GM18502 (cell line): ENCODE measurements around the gene PEX6.
A peak's percentile ranks its signal among the peaks of the same experiment; 100 is the strongest.

Experiments
- ATAC-seq: cut with Tn5 transposase; IDR thresholded peaks from one replicate; pipeline ENCODE4 v1.9.1; 2021; ENCODE audit warnings: mild to moderate bottlenecking; ENCODE audit not compliant: unreplicated experiment, poor library complexity

PEX6 gene

GRCh38 chr6:42938987-42939809 is 39.8 kb downstream of the PEX6 start:
- no peak for ATAC-seq

DNA sequence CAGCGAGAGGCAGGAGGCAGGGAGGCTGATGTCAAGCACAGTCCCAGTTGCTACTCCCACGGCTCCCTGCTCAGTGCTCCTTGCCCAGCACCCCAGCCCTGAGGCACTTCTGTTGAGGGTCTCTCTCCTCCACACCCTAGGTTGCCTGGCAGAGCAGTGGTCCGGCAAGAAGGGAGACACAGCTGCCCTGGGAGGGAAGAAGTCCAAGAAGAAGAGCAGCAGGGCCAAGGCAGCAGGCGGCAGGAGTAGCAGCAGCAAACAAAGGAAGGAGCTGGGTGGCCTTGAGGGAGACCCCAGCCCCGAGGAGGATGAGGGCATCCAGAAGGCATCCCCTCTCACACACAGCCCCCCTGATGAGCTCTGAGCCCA is 40.6 kb downstream of the PEX6 start:
- ATAC-seq = no peak

- no peak for ATAC-seq
Measured at GRCh38 chr6:42937548-42938427, 41.2 kb downstream of the PEX6 start.

- no peak for ATAC-seq
Measured at GRCh38 chr6:42936398-42936797, 42.6 kb downstream of the PEX6 start.

- ATAC-seq = no peak
Measured at GRCh38 chr6:42935322-42935721, 43.7 kb downstream of the PEX6 start.

GRCh38 chr6:42933205-42933604 is 45.8 kb downstream of the PEX6 start:
- ATAC-seq = no peak

GRCh38 chr6:42932412-42932811 is 46.6 kb downstream of the PEX6 start:
- no peak for ATAC-seq

DNA sequence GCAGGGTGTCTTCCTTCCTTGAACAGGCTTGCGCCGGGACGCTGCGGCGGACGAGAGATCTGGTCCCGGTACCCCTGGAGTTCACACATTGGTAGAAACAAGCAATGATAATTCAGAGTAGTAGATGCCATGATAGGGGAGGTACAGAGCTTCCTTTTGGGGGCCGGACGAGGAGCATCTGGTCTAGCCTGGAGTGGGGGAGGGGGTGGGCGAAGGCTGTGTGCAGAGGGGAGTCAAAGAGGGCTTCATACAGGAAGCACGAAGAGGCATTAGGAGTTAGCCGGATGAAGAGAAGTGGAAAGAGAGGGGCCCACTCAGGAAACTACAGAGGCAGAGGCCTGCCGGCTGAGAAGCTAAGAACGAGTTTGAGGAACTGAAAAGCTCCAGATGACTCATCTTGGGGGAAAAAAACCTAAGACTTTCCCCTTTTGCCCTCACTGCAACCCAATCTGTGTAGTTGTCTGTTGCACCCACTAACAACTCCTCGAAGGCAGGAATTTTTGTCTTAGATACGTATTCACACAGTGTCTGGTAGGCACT is 49.1 kb downstream of the PEX6 start:
- ATAC-seq = peak; percentile 58

DNA sequence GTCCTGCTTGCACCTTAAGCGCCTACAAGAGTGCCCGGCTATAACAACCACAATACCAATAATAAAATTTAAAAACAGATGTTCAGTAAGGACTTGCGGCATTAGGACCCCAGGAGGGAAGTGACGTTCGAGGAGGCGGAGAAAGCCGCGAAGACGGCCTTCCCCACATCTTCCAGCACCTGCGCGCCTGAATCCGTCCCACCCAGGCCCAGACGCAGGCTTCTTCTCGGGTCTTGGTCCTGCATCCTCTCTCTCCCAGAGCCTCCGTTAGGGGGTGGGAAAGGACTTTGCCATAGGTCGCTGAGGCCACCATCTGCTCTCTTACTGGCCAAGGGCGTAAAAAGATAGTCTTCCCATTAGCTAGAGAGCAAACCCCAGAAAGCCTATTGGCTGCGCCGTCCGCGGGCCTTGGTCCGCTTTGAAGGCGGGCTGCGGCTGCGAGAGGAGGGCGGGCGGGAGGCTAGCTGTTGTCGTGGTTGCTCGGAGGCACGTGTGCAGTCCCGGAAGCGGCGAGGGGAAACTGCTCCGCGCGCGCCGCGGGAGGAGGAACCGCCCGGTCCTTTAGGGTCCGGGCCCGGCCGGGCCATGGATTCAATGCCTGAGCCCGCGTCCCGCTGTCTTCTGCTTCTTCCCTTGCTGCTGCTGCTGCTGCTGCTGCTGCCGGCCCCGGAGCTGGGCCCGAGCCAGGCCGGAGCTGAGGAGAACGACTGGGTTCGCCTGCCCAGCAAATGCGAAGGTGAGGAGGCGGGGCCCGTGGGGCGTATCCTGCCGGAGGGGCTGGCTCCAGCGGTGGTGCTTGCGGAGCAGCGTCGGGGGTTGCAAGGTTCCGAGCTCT is 49.8 kb downstream of the PEX6 start, which contains the start of gene CNPY3:
Gene CNPY3, plus strand, starts transcription at position 495 of the 835 bp plus-strand sequence. Its CDS starts 91 bp downstream, at position 586.
- ATAC-seq = peak; percentile 73

GRCh38 chr6:42925248-42925857 is 53.6 kb downstream of the PEX6 start:
- no peak for ATAC-seq

DNA sequence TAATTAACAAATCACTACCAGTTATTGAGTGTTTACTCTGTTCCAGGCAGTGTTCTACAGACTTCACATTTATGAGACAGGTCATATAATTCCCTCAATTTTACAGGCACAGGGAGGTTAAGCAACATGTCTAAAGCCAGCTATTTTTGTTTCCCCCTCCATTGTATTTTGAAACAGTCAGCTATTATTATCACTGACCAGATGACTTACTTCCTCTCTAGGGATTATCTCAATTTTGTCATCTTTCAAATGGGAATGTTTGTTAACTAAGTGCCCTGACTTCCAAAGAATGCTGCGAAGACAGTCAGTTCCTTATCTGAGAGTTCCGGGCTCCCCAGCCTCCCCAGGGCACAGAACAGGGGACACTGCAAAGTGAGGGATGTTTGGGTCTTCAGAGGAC is 55.3 kb downstream of the PEX6 start:
- ATAC-seq = no peak

GRCh38 chr6:42921801-42922200 is 57.2 kb downstream of the PEX6 start:
- ATAC-seq = no peak

DNA sequence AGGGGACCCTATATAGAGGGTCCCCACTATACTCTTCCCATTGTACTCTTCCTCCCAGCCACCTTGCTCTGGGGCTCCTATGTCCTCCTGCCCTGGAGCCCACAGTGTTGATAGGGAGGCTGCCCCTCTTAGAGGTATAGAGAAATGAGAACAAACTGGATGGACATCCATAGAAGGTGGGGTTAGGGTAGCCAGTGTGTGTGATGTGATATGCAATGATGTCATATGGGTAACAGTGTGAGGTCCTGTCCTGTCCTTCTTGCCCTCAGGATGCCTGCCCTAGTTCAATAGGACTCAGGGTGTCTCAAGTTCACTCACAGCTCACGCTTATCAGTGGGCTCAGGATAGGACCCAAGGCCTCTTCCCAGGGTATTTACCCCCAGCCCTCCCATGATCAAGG is 62.7 kb downstream of the PEX6 start:
- ATAC-seq = no peak

DNA sequence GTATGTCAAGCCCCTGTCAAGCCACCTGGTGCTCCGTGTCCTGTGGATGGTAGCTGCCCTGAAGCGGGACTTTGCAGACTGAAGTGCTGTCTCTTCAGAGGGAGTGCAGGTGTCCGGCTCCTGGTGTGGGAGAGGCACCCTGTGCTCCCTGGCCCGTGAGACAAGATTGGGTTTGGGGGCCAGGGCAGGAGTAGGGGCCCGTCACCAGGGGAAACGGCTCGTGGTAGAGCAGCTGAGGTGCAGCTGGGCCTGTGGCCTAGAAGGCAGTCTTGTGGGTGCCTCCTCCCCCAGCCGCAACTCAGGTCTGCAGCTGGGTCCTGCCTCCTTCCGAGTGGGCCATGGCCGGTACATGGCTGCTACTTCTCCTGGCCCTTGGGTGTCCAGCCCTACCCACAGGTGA is 63.2 kb downstream of the PEX6 start, which contains the start of gene PTCRA:
Gene PTCRA, plus strand, starts transcription at position 322 of the 400 bp plus-strand sequence. Its CDS starts 17 bp downstream, at position 339.
- ATAC-seq = no peak

GRCh38 chr6:42914546-42914945 is 64.4 kb downstream of the PEX6 start:
- ATAC-seq = no peak
